Amniotic stem cell (primary cell): ENCODE data around the gene TDRKH.
"Not testable (repeated sequence)": the region's sequence is repeated elsewhere in the genome, so short reads cannot be mapped to it uniquely, and the experiment has no call there.

ENCODE experiments used
- DNase-seq: peaks from one replicate; lab custom pipeline; 2025; lab: John Stamatoyannopoulos, UW

Gene TDRKH

DNA sequence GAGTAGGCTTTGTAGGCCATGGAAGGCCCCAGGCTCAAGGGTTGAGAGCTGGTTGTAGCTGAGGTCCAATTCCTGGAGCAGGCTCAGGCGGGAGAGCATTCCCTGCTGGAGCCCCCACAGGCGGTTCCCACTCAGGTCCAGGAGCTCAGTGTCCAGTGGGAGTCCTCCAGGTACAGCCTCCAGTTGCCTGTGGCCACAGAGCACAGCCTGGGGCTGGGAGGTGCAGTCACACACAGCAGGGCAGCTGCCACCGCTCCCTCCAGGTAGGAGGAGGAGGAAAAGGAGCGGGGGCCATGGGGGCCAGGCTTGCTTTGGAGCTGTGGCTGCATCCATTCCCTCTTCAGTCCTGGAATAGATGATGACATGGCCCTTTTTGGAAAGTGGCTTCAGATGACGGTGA is 12.1 kb upstream of the TDRKH start:
- no peak for DNase-seq

DNA sequence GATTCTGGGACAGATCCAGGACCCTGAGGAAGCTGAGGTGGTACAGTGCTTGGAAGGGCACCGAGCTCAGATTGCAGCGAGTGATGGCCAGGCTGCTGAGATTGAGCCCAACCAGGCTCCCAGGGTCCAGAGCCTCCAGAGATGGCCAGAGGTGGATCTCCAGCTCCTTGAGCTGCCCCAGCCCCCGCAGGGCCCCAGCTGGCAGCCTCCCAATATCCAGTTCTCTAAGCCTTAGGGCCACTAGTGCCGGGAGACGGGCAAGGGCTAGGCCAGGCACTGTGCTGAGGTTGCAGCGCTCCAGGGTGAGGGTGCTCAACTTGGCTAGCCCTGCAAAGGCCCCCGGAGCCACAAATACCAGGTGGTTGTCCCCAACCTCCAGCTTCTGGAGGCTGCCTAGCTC is 11.5 kb upstream of the TDRKH start:
- no peak for DNase-seq

DNA sequence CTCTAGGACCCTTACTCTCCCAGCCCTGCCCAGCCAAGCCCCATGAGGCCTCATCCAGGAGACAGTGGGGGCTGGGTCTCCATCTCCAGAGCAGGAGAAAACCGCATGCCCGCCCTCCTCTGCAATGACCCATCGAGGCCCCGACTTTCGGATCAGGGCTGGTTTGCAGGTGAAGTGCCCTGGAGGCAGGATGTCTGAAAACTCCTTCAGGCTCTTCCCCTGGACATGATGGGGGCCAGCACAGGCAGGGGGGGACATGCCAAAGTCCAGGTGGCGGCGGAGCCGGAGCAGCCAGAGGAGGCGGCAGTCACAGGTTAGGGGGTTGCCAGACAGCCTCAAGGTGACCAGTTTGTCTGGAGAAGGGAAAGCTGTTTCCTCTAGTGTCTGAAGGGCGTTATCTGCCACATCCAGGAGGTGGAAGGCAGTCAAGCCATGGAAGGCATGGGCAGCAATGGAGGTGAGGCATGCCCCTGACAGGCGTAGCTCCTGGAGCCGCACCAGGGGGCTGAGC is 11.1 kb upstream of the TDRKH start:
- DNase-seq = no peak

DNA sequence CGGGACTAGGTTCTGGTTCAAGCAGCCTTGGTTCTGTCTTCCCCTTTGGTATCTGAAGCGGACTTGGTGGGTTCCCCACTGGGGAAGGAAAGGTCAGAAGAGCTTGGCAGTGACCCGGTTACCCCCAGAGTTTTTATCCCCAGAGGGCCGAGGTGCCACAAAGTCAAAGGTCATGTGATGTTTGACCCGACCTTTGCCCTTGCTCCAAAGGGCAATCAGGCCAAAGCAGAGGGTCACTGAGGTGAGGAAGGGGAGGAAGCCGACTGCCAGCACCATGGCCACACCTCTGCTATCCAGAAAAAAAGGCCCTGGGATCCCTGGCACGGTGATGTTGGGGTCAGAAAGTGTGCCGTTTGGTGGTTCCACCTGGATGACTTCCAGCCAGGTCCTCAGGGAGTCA is 10.5 kb upstream of the TDRKH start:
- DNase-seq = no peak

DNA sequence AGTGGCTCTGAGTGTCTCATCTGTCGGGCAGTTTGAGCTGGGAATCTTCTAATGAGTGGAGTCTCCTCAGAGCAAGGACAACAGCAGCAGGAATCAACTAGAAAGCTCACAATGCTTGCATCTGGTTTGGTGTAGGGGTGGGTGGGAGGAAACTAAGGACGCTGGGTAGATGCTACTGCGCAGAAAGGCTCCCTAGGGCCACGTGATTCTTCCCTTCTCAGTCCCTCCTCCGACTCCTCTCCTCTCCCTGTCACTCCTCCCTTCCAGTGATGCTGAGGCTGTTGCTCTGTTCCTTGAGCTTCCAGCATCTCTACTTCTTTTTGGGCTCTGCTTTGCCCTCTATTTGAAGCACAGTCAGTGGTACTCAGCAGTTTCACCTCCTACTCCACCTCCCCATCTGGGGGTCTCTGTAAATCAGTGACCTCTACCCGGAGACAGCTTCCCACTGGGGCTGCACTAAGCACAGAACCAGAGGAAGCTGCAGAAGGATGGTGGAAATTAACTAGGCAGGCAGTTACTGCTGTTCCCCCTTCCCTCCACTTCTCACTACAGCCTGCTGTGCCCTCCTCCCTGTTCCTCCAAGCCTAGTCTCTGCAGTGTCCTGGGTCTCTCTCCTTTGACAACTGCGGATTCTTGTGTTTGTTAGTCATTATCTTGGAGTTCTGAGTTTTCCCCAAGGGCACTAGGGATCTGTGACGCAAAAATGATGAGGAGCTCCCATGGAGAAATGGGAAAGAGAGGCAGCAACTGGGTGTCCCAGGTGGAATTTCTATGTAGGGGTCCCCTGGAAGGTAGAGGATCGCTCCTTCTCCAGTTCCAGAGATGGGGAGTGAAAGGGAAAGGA is 9.1 kb upstream of the TDRKH start:
- no peak for DNase-seq

DNA sequence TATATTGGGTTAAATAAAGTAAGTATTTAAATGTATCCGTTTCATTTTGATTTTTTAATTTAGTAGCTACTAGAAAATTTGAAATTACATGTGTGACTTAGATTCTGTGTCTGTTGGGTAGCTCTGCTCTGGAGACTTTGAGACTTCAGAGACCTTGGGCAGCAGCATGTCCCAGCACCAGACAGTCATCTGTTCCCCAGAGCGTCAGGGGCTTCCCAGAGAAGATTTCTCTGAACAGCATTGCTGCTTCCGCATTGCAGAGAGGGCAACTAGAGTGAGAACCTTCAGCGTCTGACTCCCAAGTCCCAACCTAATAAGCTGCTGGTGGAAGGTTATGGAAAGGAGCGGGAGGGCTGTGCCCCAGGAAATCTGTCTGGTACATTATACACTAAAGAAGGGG is 8.3 kb upstream of the TDRKH start:
- no peak for DNase-seq

DNA sequence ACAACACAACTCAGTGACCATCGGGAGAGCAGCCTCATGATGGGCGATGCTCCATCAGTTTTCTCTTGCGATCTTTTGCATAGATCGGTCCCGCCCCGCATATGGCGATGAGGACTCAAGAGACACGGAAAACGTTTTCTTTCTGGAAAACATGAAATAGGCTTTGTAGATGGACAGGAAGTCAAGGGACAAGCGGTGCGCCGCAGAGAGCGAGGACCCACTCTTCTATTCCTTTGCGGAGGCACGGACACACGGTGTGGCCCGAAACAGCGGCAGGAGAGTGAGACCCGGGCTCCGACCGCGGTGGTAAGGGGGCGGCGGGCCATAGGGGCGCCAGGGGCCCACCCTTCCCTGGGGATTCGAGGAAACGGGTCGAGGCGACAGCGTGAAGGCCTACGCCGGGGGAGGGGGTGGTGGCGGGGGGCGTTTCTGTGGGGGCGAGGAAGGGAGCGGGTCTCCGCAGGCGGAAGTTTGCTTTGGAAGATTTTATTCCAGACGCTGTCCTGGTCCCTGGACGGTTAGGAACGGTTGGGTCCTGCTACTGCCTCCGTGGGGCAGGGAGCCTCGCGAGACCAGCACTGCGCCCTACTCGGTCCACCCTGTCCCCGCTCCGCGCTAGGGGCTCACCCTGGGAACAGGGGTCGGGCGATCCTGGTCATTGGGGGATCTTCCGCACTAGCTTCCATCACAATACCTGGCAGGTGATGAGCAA is 796 bp upstream of the TDRKH start:
- DNase-seq = no peak

DNA sequence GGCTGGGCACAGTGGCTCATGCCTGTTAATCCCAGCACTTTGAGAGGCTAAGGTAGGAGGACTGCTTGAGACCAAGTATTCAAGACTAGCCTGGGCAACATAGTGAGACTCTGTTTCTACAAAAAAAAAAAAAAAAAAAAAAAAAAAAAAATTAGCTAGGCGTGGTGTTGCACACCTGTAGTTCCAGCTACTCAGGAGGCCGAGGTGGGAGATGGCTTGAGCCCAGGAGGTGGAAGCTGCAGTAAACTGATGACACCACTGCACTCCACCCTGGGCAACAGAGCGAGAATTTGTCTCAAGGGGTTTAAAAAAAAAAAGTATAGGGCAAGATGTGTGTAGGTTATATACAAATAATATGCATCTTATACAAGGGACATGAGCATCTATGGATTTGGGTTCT is 2.6 kb downstream of the TDRKH start:
- DNase-seq = no peak

DNA sequence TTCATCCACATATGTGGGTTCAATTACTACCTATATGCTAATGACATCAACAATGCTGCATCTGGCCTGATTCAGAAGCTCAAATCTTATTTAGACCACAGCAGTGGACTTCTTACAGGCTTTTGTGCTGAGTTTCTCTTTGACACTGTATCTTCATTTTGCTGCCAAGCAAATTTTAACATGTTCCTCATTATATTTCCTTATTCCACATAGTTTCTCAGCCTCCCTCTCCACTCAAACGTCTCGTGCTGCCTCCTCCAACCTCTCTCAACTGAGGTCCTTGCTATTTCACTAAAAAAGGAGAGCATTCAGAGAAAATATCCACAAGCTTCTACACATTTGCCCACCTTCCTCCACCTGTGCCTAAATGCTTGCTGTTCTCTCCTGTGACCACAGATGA is 6.5 kb downstream of the TDRKH start:
- no peak for DNase-seq

DNA sequence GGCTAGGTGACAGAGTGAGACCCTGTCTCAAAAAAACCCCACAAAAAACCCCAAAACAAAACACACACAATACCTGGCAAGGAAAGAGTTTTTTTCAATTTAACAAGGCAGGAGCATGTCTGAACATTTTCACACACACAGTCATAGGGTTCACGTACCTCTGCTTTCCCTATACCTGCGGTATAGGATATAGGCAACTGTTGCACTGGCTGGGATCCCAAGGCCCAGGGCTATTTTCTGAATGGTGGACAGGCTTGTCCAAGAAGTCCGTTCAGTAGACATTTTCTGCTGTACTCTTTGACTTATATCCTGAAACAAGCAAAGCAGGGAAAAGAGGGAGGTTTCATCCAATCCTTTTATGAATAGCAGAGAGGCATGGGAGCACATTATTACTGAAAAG is 7.6 kb downstream of the TDRKH start:
- DNase-seq = no peak

DNA sequence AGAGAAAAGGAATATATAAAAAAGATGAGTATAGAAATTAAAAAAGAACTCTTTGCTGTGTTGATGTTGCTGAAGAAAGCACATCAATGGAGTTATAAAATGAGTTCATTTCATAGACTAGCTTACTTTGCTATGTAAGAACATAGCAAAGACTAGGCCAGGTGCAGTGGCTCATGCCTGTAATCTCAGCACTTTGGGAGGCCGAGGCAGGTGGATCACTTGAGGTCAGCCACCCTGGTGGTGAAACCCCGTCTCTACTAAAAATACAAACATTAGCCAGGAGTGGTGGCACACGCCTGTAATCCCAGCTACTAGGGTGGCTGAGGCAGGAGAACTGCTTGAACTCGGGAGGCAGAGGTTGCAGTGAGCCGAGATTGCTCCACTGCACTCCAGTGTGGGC is 8.3 kb downstream of the TDRKH start:
- DNase-seq = not testable (repeated sequence)

DNA sequence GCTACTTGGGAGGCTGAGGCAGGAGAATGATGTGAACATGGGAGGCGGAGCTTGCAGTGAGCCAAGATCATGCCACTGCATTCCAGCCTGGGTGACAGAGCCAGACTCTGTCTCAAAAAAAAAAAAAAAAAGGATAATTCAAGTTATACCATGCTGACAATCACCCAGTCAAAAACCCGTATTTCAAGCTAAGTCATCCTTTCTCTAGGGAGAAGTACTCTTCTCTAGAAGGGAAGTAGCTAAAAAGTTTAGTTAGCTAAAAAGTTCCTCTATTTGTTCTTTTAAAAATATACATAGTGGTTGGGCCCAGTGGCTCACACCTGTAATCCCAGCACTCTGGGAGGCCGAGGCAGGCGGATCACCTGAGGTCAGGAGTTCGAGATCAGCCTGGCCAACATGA is 9.6 kb downstream of the TDRKH start:
- DNase-seq = not testable (repeated sequence)

DNA sequence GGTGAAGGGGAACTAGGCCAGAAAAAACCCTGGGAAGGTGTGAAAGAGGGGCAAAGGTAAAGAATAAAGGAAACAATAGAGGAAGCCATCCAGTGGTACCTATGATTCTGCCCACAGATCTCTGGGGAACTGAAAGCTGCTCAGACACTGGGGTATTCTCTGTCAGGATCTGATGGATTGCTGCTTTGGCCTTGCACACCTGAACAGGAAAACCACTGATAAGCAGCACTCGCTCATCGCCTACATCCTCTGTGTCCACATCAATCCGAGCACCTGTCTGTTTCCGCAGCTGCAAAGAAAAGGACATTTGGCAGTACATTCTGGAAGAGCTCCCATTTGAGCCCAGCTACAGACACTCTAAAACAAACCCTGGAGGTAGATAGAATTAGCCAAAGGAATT is 10.4 kb downstream of the TDRKH start:
- no peak for DNase-seq

DNA sequence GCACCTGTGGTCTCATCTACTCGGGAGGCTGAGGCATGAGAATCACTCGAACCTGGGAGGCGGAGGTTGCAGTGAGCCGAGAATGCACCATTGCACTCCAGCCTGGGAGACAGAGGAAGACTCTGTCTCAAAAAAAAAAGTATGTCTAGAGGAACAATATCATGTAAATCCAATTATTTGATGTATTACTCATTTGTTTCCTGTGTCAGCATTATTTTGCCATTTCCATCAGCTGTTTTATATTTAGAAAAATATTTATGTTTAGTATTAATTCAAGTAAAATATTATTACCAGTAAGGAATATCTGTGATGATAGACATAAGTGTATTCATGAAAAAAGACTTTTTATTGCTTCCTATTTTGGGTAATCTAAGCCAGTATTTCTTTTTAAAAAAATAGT is 13.0 kb downstream of the TDRKH start:
- DNase-seq = no peak

DNA sequence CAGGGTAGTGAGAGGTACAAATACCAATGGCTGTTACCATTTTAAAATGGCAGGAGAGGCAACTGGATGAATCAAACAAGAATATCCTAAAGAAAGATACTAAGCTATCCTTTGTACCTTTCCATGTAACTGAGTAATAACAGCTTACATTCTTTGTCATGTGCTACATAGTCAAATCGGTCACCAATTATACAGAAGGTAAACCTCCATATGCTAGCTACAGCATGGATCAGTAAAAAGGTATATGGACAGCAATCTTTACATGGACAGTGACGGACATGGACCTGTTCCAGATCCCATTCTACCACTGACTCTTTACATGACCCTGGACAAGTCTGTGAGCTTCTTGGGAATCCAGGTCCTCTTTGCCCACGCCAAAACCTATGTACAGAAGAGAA is 13.6 kb downstream of the TDRKH start:
- DNase-seq = no peak

DNA sequence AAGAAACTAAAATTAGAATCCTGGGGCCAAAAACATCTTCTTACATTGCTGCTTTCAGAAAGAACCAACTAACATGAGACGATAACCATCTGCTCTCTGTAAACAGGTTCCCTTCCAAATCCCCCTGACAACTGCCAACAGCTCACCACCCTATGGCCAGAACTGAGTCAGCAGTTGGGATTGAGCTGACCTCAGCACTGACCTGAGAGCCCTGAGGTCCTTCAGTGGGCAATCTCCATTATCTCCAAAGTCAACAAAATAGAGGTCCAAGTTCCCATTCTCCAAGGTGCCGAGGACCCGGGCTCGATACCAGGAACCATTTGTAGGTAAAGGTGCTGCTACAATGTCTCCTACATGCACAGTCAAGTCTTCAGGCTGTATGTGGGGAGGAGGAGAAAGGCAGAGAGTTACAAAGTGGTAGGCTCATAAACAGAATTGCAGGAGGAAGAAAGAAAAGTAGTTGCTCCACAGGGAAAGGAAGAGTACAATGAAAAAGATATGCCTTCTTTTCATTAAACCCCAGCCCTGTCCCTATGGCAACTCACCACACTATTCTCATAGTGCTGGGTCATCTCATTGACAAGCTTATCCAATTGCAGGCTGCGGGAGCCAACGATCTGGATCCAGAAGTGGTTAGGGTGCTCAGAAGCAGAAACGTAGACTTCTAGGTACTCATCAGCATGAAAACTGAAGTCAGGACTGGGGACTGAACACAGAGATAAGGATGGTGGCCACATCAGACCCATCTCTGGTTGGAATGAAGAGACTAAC is 14.2 kb downstream of the TDRKH start:
- no peak for DNase-seq

DNA sequence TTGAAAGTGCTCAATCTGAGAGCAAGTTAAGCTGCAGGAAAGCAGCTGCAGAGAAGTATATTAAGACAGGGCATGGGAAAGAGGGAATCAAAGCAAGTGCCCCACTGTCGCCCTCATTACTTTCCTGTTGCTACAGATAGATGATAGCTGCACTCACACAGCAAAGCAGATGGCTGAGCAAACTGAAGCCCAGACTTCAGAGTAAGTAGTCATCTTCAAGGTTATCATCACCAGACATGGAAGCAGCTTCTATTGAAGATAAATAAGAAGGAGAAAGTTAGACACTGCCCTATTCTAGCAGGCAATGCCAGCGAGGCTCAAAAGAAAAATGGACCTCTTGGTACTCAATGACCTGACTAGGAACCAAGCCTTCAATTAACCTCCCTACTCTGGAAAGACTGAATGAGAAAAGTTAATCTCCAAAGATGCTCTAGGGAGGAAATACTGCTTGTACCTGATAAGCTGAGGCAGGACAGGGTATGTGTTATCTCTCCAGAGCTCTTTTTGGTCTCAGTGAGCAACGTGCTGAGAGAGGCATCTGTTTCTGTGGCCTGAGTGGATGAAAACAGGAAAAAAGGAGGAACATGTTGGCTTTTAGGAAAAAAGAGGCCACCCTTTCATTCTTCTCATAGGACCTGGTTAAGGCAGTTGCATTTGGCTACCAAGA is 15.9 kb downstream of the TDRKH start:
- no peak for DNase-seq

DNA sequence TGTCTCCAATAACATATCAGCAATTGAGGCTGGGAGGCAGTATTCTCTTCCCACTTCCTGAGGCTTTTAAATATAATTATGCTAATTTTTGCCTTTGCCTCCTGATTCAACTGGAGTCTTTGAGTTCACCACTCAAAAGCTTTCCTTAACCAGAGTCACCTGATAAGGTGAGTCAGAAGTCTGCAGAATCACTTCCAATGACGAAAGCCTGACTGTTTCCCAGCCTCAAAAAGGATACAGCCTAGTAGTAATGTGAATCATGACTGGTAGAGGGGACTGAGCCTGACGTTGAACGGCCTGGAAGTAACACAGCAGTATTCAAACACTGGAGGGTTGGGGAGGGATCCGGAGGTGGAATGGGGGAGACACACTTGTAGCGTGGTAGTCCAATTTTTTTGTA is 16.6 kb downstream of the TDRKH start:
- DNase-seq = peak; percentile 7

DNA sequence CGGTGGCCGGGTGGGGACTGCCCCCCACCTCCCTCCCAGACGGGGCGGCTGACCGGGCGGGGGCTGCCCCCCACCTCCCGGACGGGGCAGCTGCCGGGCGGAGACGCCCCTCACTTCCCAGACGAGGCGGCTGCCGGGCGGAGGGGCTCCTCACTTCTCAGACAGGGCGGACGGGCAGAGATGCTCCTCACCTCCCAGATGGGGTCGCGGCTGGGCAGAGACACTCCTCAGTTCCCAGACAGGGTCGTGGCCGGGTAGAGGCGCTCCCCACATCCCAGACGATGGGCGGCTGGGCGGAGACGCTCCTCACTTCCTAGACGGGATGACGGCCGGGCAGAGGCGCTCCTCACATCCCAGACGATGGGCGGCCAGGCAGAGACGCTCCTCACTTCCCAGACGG is 21.0 kb downstream of the TDRKH start:
- not testable (repeated sequence) for DNase-seq

DNA sequence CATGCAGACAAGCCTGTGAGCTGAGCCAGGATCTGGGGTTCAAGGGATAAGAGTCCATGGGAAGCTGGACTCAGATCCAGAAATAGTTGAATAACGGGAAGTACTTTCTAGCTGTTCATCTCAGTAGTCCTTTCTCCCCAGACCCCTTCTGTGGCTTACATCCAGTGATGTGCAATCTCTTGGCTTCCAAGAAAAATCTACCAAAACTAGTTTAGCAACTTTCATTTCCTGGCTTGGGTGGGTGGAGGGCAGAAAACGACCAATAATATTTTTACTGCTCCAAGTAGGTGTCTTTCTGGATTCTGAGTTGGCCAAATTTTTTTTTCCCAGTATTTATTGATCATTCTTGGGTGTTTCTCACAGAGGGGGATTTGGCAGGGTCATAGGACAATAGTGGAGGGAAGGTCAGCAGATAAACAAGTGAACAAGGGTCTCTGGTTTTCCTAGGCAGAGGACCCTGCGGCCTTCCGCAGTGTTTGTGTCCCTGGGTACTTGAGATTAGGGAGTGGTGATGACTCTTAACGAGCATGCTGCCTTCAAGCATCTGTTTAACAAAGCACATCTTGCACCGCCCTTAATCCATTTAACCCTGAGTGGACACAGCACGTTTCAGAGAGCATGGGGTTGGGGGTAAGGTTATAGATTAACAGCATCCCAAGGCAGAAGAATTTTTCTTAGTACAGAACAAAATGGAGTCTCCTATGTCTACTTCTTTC is 21.8 kb downstream of the TDRKH start:
- not testable (repeated sequence) for DNase-seq

DNA sequence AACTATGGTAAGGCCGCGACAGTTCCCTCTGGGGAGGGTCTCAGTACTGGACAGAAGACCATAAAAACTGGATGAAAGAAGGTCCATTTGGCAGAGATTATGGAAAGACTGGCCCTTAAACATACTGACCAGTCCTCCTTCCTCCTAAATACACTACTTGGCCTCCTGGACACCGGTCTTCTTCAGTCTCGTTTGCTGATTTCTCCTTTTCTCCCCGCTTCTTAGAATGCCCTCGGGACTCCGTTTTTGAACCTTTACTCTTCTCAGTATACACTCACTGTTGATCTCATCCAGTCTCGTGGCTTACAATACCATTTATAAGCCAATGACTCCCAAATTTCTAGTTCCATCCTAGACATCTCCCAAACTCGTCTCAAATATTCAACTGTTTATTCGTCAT is 26.3 kb downstream of the TDRKH start:
- DNase-seq = no peak
